Natural killer cell (primary cell): ENCODE data around the gene ALOXE3. TPM values are rescaled to one million over a fixed set of nuclear protein-coding genes. Genes with fewer than 3 reads are reported as not detected.
"Not testable (repeated sequence)": the region's sequence is repeated elsewhere in the genome, so short reads cannot be mapped to it uniquely, and the experiment has no call there.

ENCODE experiments used
- ATAC-seq, 3 donors: fragments of 150-1000 bp in 2 of 3; fragments of 200-7000 bp in 1 of 3; cut with Tn5 transposase; 1 replicate in 1 of 3; 2 replicates in 2 of 3; pipeline ENCODE4 v1.10.0; 2021; ENCODE audit warnings: mild to moderate bottlenecking in 2 of 3, moderate library complexity in 2 of 3
- DNase-seq, 2 donors: peaks; one replicate each; pipeline versions ENCODE4 v3.0.0 to v3.0.0-alpha.2; 2013 to 2021; ENCODE audit warnings: mixed read lengths in 1 of 2
- H3K27ac ChIP-seq: one replicate; pipeline ENCODE4 v1.5.1; 2013; ENCODE audit warnings: mild to moderate bottlenecking, low read length
- H3K27me3 ChIP-seq: one replicate; pipeline ENCODE4 v1.6.1; 2013; ENCODE audit warnings: low read length; ENCODE audit not compliant: control insufficient read depth, insufficient read depth
- H3K36me3 ChIP-seq: one replicate; pipeline ENCODE4 v1.6.1; 2013; ENCODE audit warnings: low read length; ENCODE audit not compliant: control insufficient read depth, insufficient read depth
- H3K4me1 ChIP-seq: one replicate; pipeline ENCODE4 v1.6.1; 2013; ENCODE audit warnings: low read length; ENCODE audit not compliant: control insufficient read depth, insufficient read depth
- H3K4me3 ChIP-seq: one replicate; pipeline ENCODE4 v1.5.1; 2013; ENCODE audit warnings: low read length
- H3K9me3 ChIP-seq: one replicate; pipeline ENCODE4 v1.6.1; 2013; ENCODE audit warnings: low read length; ENCODE audit not compliant: control insufficient read depth, insufficient read depth
- H3K27ac Mint-ChIP-seq, 2 donors: one replicate each; pipeline ENCODE4 v1.8.0; 2022; ENCODE audit warnings: mild to moderate bottlenecking in 2 of 2, mixed read lengths in 2 of 2, moderate library complexity in 1 of 2
- H3K27me3 Mint-ChIP-seq, 2 donors: one replicate each; pipeline ENCODE4 v1.8.0; 2022; ENCODE audit warnings: low read depth in 2 of 2, mixed read lengths in 2 of 2
- H3K36me3 Mint-ChIP-seq: one replicate; pipeline ENCODE4 v1.8.0; 2022; ENCODE audit warnings: mixed read lengths
- H3K4me1 Mint-ChIP-seq, 2 donors: one replicate each; pipeline ENCODE4 v1.8.0; 2022; ENCODE audit warnings: mixed read lengths in 2 of 2
- H3K4me3 Mint-ChIP-seq: one replicate; pipeline ENCODE4 v1.8.0; 2022; ENCODE audit warnings: mild to moderate bottlenecking, moderate library complexity, mixed read lengths
- H3K9me3 Mint-ChIP-seq, 2 donors: one replicate each; pipeline ENCODE4 v1.8.0; 2022; ENCODE audit warnings: mixed read lengths in 2 of 2
- WGBS: methylation state at CpG from one replicate; pipeline ENCODE4 v1.1.7; 2013; ENCODE audit warnings: missing lambda C conversion rate; ENCODE audit not compliant: insufficient coverage; 5-methylcytosine and 5-hydroxymethylcytosine counted together
- intact Hi-C: fragments of 100-400 bp; cut with micrococcal nuclease; formaldehyde crosslinking; loops from one replicate; pipeline ENCODE4 v1.14.2; 2022
- total RNA-seq, 4 donors: library from RNA; stranded (reverse); fragments of 120-200 nt in 1 of 4; gene quantifications; one replicate each; pipeline versions ENCODE4 v1.2.3 to v1.2.4, GENCODE V29; 2013 to 2022
- TF ChIP-seq, protein P1 (sequence below): fragments of 200-600 bp; IDR thresholded peaks from one replicate; pipeline ENCODE4 v1.8.0; 2022; ENCODE audit warnings: antibody characterized with exemption

Gene ALOXE3
- total RNA-seq, 3 donors from 2014 or later (not counting 1 experiment from before 2014, with no cell fraction given), result not detected

- H3K27me3 ChIP-seq, result peaks cover 3% of the 10 kb centered on the region
- Mint-ChIP-seq H3K4me3 (peak overlapping the region; percentile 90), H3K9me3 (no peaks in the 10 kb centered on the region), H3K4me1 (peaks cover 0 to 15% of the 10 kb centered on the region in 2 donors), H3K36me3 (no peaks in the 10 kb centered on the region), H3K27ac (peak overlapping the region; percentile 56 to 88), H3K27me3 (peaks cover 8 to 13% of the 10 kb centered on the region in 2 donors)
- intact Hi-C loops, result loop anchor here (5.0 kb wide), 1 partner anchor 38 kb away; the partner anchor contains the start of gene ALOXE3
- DNase-seq (peak; percentile 82 to 91), ATAC-seq (peak; percentile 82 to 88 (median 87))
- H3K4me1 ChIP-seq, result peaks cover 19% of the 10 kb centered on the region
- peak overlapping the region; percentile 32 for H3K4me3 ChIP-seq
- under 1% methylated on average over 87 of the region's 87 CpGs for WGBS
- no peaks in the 10 kb centered on the region for H3K36me3 ChIP-seq
- peak overlapping the region; percentile 46 for H3K27ac ChIP-seq
- H3K9me3 ChIP-seq, result no peaks in the 10 kb centered on the region
- TF ChIP-seq, protein P1, sequence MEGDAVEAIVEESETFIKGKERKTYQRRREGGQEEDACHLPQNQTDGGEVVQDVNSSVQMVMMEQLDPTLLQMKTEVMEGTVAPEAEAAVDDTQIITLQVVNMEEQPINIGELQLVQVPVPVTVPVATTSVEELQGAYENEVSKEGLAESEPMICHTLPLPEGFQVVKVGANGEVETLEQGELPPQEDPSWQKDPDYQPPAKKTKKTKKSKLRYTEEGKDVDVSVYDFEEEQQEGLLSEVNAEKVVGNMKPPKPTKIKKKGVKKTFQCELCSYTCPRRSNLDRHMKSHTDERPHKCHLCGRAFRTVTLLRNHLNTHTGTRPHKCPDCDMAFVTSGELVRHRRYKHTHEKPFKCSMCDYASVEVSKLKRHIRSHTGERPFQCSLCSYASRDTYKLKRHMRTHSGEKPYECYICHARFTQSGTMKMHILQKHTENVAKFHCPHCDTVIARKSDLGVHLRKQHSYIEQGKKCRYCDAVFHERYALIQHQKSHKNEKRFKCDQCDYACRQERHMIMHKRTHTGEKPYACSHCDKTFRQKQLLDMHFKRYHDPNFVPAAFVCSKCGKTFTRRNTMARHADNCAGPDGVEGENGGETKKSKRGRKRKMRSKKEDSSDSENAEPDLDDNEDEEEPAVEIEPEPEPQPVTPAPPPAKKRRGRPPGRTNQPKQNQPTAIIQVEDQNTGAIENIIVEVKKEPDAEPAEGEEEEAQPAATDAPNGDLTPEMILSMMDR, result peak; percentile 89
Observed at GRCh38 chr17:8079291-8080207, 38.8 kb downstream of the ALOXE3 start.

- Mint-ChIP-seq H3K27me3 (peaks cover 22 to 28% of the 10 kb centered on the region in 2 donors), H3K4me1 (peaks cover 10 to 31% of the 10 kb centered on the region in 2 donors)
- 74% methylated on average over 4 of the region's 5 CpGs for WGBS
- ATAC-seq, H3K27ac Mint-ChIP-seq, DNase-seq, H3K4me3 Mint-ChIP-seq, H3K36me3 ChIP-seq, intact Hi-C loops, H3K9me3 Mint-ChIP-seq, H3K36me3 Mint-ChIP-seq, H3K4me3 ChIP-seq, H3K27ac ChIP-seq, H3K9me3 ChIP-seq: not testable (repeated sequence)
- H3K4me1 ChIP-seq, result peaks cover 32% of the 10 kb centered on the region
- peaks cover 18% of the 10 kb centered on the region for H3K27me3 ChIP-seq
Observed at GRCh38 chr17:8077939-8078338, 40.4 kb downstream of the ALOXE3 start.

DNA sequence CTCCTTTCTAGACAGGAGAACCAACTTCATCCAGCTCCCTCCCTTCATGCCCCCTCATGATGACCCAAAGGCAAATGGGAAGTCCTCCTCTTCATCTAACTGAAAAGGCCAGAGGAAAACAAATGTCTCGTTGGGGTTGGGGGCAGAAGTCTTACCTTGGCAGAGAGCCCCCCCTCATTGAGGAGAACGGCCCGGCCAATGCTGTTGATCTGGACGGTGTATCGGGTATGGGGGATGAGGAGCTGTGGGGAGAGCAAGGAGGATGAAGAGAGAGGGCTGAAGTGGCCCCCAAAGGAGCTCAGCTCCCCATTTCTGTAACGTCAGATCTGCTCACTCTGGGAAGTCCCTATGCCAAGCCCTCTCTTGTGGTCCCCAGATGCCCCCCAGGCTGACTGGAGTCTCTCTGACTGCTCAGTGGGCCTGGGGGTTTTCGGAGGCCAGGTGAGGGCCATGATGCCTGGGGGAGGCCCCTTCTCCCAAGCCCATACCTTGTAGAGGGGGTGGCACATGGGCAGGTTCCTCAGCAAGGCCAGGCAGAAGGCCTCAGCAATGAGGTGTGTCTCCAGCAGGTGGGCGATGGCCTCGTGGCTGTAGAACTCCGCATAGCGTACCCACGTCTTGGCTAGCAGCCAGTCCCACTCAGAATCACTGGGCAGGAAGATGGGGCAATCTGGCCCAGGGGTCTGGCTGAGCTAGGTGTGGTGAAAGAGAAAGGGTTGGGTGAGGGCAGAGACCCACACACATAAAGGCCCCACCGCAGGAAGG is 41.6 kb downstream of the ALOXE3 start:
- Histone ChIP-seq H3K4me1 (peaks cover 44% of the 10 kb centered on the region), H3K27me3 (peaks cover 29% of the 10 kb centered on the region), H3K9me3 (no peaks in the 10 kb centered on the region), H3K27ac (no peak overlapping the region), H3K4me3 (no peak overlapping the region), H3K36me3 (no peaks in the 10 kb centered on the region)
- no peak overlapping the region for H3K4me3 Mint-ChIP-seq
- intact Hi-C loops, result no loop called here
- H3K4me1 Mint-ChIP-seq, result peaks cover 16 to 44% of the 10 kb centered on the region in 2 donors
- H3K9me3 Mint-ChIP-seq, result no peaks in the 10 kb centered on the region
- ATAC-seq (no peak), DNase-seq (no peak)
- no peak overlapping the region for H3K27ac Mint-ChIP-seq
- 81% methylated on average over 13 of the region's 13 CpGs for WGBS
- no peaks in the 10 kb centered on the region for H3K36me3 Mint-ChIP-seq
- peaks cover 34 to 40% of the 10 kb centered on the region in 2 donors for H3K27me3 Mint-ChIP-seq
- TF ChIP-seq, protein P1, result no peak
